HCT116 (cell line): Measurements from ENCODE around the gene NFKB2. TPM values are rescaled to one million over a fixed set of nuclear protein-coding genes. Genes with fewer than 3 reads are reported as not detected.

Source experiments
- ATAC-seq: fragments of 200-7000 bp; cut with Tn5 transposase; 2 replicates; pipeline ENCODE4 v1.9.1; 2020; ENCODE audit warnings: mild to moderate bottlenecking, moderate library complexity
- BruUV-seq: library from RNA; stranded (reverse); fragments of 400-500 nt; replicated peaks from 2 replicates; lab custom pipeline; 2021; lab: Mats Ljungman, UMichigan
- CTCF ChIA-PET: fragments of 300-600 bp; sonication (Branson Sonifier 250); formaldehyde crosslinking; loops from one replicate; lab custom pipeline; 2021; ENCODE audit warnings: antibody characterized with exemption; lab: Charles Lee
- POLR2A ChIA-PET: fragments of 300-600, 350-600 bp; sonication (Branson Sonifier 250); formaldehyde crosslinking; loops from one replicate; lab custom pipeline; 2021; ENCODE audit warnings: antibody characterized with exemption; lab: Charles Lee
- RAD21 ChIA-PET, 2 experiments: fragments of 300-600 bp; sonication (Branson Sonifier 250); formaldehyde crosslinking; loops; one replicate each; lab custom pipeline; 2023; ENCODE audit warnings: low total read pairs in 2 of 2; ENCODE audit not compliant: uncharacterized antibody in 2 of 2, unreplicated experiment in 2 of 2, low non-redundant PET in 1 of 2; lab: Charles Lee
- DNase-seq: peaks from one replicate; pipeline ENCODE4 v3.0.0-alpha.2; 2010; ENCODE audit warnings: low read depth, low spot score
- H2AFZ ChIP-seq: fragments of 200-600 bp; shearing (Covaris generic), sonication (generic); 2 replicates; pipeline ENCODE4 v1.6.1; 2017; ENCODE audit warnings: low read depth, mixed run types, mixed read lengths, antibody characterized with exemption, low read length; ENCODE audit not compliant: poor library complexity, severe bottlenecking
- H3K27ac ChIP-seq: 2 replicates; pipeline ENCODE4 v1.5.1; 2012; ENCODE audit warnings: low read depth, low read length
- H3K27me3 ChIP-seq: fragments of 200-600 bp; sonication (generic); 2 replicates; pipeline ENCODE4 v1.6.1; 2016; ENCODE audit warnings: mixed run types, low read length, mixed read lengths; ENCODE audit not compliant: insufficient read depth
- H3K36me3 ChIP-seq, 2 experiments: fragments of 200-500 bp in 1 of 2; fragments of 200-600 bp in 1 of 2; sonication (Bioruptor generic) in 1 of 2; sonication (generic) in 1 of 2; 2 replicates each; pipeline versions ENCODE4 v1.5.1 to v1.6.1; 2014 to 2016; ENCODE audit warnings: low read length in 2 of 2, inconsistent platforms in 1 of 2, mixed read lengths in 1 of 2, mixed run types in 1 of 2; ENCODE audit not compliant: insufficient read depth in 2 of 2, control insufficient read depth in 1 of 2
- H3K4me1 ChIP-seq, 2 experiments: fragments of 200-600 bp in 1 of 2; sonication (generic) in 1 of 2; 2 replicates each; pipeline versions ENCODE4 v1.5.1 to v1.6.1; 2012 to 2017; ENCODE audit warnings: low read length in 2 of 2, inconsistent platforms in 1 of 2, mild to moderate bottlenecking in 1 of 2, mixed read lengths in 1 of 2, mixed run types in 1 of 2, moderate library complexity in 1 of 2; ENCODE audit not compliant: insufficient read depth in 2 of 2, control insufficient read depth in 1 of 2
- H3K4me2 ChIP-seq: fragments of 200-600 bp; sonication (generic); 2 replicates; pipeline ENCODE4 v1.6.1; 2017; ENCODE audit warnings: mixed run types, low read length, mixed read lengths
- H3K4me3 ChIP-seq, 2 experiments: fragments of 200-600 bp in 1 of 2; sonication (generic) in 1 of 2; replicated peaks in 1 of 2; 2 replicates each; pipeline ENCODE4 v1.5.1; 2011 to 2016; ENCODE audit warnings: low read length in 2 of 2, control low read depth in 1 of 2, low read depth in 1 of 2, mild to moderate bottlenecking in 1 of 2, mixed read lengths in 1 of 2, mixed run types in 1 of 2
- H3K79me2 ChIP-seq: fragments of 200-600 bp; sonication (generic); 2 replicates; pipeline ENCODE4 v1.6.1; 2017; ENCODE audit warnings: mild to moderate bottlenecking, mixed run types, low read length, moderate library complexity, mixed read lengths; ENCODE audit not compliant: insufficient read depth
- H3K9ac ChIP-seq: fragments of 200-600 bp; sonication (generic); 2 replicates; pipeline ENCODE4 v1.6.1; 2016; ENCODE audit warnings: low read length, mixed read lengths
- H3K9me2 ChIP-seq: fragments of 200-600 bp; sonication (generic), shearing (Covaris generic); 2 replicates; pipeline ENCODE4 v1.6.1; 2017; ENCODE audit warnings: mixed run types, mild to moderate bottlenecking, moderate library complexity; ENCODE audit not compliant: insufficient read depth
- H3K9me3 ChIP-seq, 2 experiments: fragments of 200-500 bp in 1 of 2; fragments of 200-600 bp in 1 of 2; sonication (Bioruptor generic) in 1 of 2; sonication (generic) in 1 of 2; 2 replicates each; pipeline ENCODE4 v1.6.1; 2014 to 2017; ENCODE audit warnings: low read length in 2 of 2, mixed read lengths in 2 of 2, inconsistent platforms in 1 of 2, low read depth in 1 of 2, mild to moderate bottlenecking in 1 of 2, mixed run types in 1 of 2, moderate library complexity in 1 of 2; ENCODE audit not compliant: control insufficient read depth in 1 of 2, insufficient read depth in 1 of 2
- H4K20me1 ChIP-seq: fragments of 200-600 bp; sonication (generic), shearing (Covaris generic); 2 replicates; pipeline ENCODE4 v1.6.1; 2017; ENCODE audit warnings: mixed run types, mild to moderate bottlenecking, moderate library complexity; ENCODE audit not compliant: insufficient read depth
- CBX3 ChIP-seq: IDR thresholded peaks from 2 replicates; pipeline ENCODE4 v1.6.1; 2012; ENCODE audit warnings: low read depth
- CEBPB ChIP-seq: IDR thresholded peaks from 2 replicates; pipeline ENCODE4 v1.6.1; 2012; ENCODE audit warnings: low read depth
- ELF1 ChIP-seq: IDR thresholded peaks from 2 replicates; pipeline ENCODE4 v1.6.1; 2012; ENCODE audit warnings: low read depth, borderline replicate concordance
- EZH2 ChIP-seq: fragments of 200-600 bp; sonication (generic); IDR thresholded peaks from 2 replicates; pipeline ENCODE4 v1.6.1; 2017; ENCODE audit warnings: antibody characterized with exemption, mixed run types
- EZH2phosphoT487 ChIP-seq: fragments of 200-600 bp; IDR thresholded peaks from 2 replicates; pipeline ENCODE4 v1.6.1; 2018; ENCODE audit warnings: antibody characterized with exemption, borderline replicate concordance
- FOSL1 ChIP-seq: IDR thresholded peaks from 2 replicates; pipeline ENCODE4 v1.6.1; 2012; ENCODE audit warnings: low read depth
- JUND ChIP-seq: IDR thresholded peaks from 2 replicates; pipeline ENCODE4 v1.6.1; 2012
- POLR2A ChIP-seq: IDR thresholded peaks from 2 replicates; pipeline ENCODE4 v1.7.0; 2011; ENCODE audit warnings: borderline replicate concordance; ENCODE audit not compliant: insufficient read depth, insufficient read length; ENCODE audit errors: extremely low read depth
- POLR2AphosphoS5 ChIP-seq: IDR thresholded peaks from 2 replicates; pipeline ENCODE4 v1.6.1; 2011; ENCODE audit warnings: mild to moderate bottlenecking, low read depth, low read length, moderate library complexity
- RAD21 ChIP-seq: IDR thresholded peaks from 2 replicates; pipeline ENCODE4 v1.6.1; 2012; ENCODE audit warnings: low read depth, mild to moderate bottlenecking
- SIN3A ChIP-seq: IDR thresholded peaks from 2 replicates; pipeline ENCODE4 v1.6.1; 2012; ENCODE audit warnings: low read depth
- SRF ChIP-seq: IDR thresholded peaks from 2 replicates; pipeline ENCODE4 v1.6.1; 2012; ENCODE audit warnings: low read depth
- TCF7L2 ChIP-seq: IDR thresholded peaks from 2 replicates; pipeline ENCODE4 v1.7.0; 2011; ENCODE audit warnings: borderline replicate concordance, inconsistent platforms; ENCODE audit not compliant: insufficient read depth, insufficient read length; ENCODE audit errors: extremely low read depth
- YY1 ChIP-seq: IDR thresholded peaks from 2 replicates; pipeline ENCODE4 v1.6.1; 2011; ENCODE audit warnings: low read length, low read depth, moderate library complexity, mild to moderate bottlenecking; ENCODE audit not compliant: insufficient replicate concordance; ENCODE audit errors: extremely low read depth
- ZFX ChIP-seq: fragments of 450-650 bp; IDR thresholded peaks from 2 replicates; pipeline ENCODE4 v1.6.1; 2017
- ZNF274 ChIP-seq: fragments of 200-500 bp; sonication (Bioruptor generic); IDR thresholded peaks from 2 replicates; pipeline ENCODE4 v1.6.1; 2014; ENCODE audit warnings: mild to moderate bottlenecking, low read depth, low read length, inconsistent platforms
- intact Hi-C: fragments of 100-400 bp; cut with micrococcal nuclease; formaldehyde crosslinking; loops from 2 replicates; pipeline ENCODE4 v1.10.0; 2022
- total RNA-seq: library from RNA; stranded (reverse); gene quantifications from one replicate; pipeline ENCODE4 v1.2.1, GENCODE V29; 2021; ENCODE audit not compliant: unreplicated experiment
- TF ChIP-seq, protein P1 (sequence below): IDR thresholded peaks from 2 replicates; pipeline ENCODE4 v1.6.1; 2012
- TF ChIP-seq, protein P2 (sequence below): IDR thresholded peaks from 2 replicates; pipeline ENCODE4 v1.6.1; 2012; ENCODE audit warnings: low read depth
- TF ChIP-seq, protein P3 (sequence below), 3 experiments: fragments of 200-600 bp in 1 of 3; sonication (generic) in 1 of 3; IDR thresholded peaks in 2 of 3; conservative IDR thresholded peaks in 1 of 3; 2 replicates each; pipeline ENCODE4 v1.5.1; 2012 to 2017; ENCODE audit warnings: low read depth in 2 of 3, low read length in 2 of 3, antibody characterized with exemption in 1 of 3, borderline replicate concordance in 1 of 3, control low read depth in 1 of 3, mild to moderate bottlenecking in 1 of 3, mixed read lengths in 1 of 3, mixed run types in 1 of 3, moderate library complexity in 1 of 3; ENCODE audit not compliant: insufficient read depth in 1 of 3
- TF ChIP-seq, protein P4 (sequence below): IDR thresholded peaks from 2 replicates; pipeline ENCODE4 v1.6.1; 2012

Gene NFKB2
- total RNA-seq, 1 experiment from 2014 or later: 115 TPM

DNA sequence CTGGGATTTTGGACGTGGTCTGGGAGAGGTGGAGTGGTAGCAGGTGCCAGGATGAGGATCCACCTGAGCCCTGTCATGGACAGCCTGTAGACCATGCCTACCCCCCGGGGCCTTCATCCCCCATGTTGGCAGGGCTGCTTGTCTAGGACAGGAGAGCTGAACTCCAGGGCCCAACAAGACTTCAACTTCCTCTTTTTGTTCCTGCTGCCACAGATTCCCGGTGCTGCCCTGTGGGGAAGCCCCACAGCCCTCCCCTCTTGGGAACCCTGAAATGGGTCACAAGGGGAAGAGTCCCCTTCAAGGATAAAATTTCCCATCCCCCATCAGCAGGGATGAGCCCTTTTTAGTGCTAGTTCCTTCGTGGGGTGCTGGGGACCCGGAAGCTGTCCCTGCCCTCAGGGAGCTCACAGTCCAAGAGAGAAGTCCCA, 38.1 kb downstream of the NFKB2 start:
- no peaks in the 10 kb centered on the region for H4K20me1 ChIP-seq
- H3K79me2 ChIP-seq: peaks cover 19% of the 10 kb centered on the region
- H3K9ac ChIP-seq: no peak overlapping the region
- peaks cover 7% of the 10 kb centered on the region; the same call in 1 of the 2 replicates for H3K27me3 ChIP-seq
- TF ChIP-seq SRF (no peak), CBX3 (no peak), RAD21 (no peak), CEBPB (no peak), EZH2 (no peak), YY1 (no peak), SIN3A (no peak), ZFX (no peak), TCF7L2 (no peak), FOSL1 (no peak), POLR2A (no peak), EZH2phosphoT487 (no peak), JUND (no peak), ZNF274 (no peak), POLR2AphosphoS5 (no peak), ELF1 (no peak)
- TF ChIP-seq, protein P1, sequence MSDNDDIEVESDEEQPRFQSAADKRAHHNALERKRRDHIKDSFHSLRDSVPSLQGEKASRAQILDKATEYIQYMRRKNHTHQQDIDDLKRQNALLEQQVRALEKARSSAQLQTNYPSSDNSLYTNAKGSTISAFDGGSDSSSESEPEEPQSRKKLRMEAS: no peak
- TF ChIP-seq, protein P2, sequence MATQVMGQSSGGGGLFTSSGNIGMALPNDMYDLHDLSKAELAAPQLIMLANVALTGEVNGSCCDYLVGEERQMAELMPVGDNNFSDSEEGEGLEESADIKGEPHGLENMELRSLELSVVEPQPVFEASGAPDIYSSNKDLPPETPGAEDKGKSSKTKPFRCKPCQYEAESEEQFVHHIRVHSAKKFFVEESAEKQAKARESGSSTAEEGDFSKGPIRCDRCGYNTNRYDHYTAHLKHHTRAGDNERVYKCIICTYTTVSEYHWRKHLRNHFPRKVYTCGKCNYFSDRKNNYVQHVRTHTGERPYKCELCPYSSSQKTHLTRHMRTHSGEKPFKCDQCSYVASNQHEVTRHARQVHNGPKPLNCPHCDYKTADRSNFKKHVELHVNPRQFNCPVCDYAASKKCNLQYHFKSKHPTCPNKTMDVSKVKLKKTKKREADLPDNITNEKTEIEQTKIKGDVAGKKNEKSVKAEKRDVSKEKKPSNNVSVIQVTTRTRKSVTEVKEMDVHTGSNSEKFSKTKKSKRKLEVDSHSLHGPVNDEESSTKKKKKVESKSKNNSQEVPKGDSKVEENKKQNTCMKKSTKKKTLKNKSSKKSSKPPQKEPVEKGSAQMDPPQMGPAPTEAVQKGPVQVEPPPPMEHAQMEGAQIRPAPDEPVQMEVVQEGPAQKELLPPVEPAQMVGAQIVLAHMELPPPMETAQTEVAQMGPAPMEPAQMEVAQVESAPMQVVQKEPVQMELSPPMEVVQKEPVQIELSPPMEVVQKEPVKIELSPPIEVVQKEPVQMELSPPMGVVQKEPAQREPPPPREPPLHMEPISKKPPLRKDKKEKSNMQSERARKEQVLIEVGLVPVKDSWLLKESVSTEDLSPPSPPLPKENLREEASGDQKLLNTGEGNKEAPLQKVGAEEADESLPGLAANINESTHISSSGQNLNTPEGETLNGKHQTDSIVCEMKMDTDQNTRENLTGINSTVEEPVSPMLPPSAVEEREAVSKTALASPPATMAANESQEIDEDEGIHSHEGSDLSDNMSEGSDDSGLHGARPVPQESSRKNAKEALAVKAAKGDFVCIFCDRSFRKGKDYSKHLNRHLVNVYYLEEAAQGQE: no peak
- TF ChIP-seq, protein P3, sequence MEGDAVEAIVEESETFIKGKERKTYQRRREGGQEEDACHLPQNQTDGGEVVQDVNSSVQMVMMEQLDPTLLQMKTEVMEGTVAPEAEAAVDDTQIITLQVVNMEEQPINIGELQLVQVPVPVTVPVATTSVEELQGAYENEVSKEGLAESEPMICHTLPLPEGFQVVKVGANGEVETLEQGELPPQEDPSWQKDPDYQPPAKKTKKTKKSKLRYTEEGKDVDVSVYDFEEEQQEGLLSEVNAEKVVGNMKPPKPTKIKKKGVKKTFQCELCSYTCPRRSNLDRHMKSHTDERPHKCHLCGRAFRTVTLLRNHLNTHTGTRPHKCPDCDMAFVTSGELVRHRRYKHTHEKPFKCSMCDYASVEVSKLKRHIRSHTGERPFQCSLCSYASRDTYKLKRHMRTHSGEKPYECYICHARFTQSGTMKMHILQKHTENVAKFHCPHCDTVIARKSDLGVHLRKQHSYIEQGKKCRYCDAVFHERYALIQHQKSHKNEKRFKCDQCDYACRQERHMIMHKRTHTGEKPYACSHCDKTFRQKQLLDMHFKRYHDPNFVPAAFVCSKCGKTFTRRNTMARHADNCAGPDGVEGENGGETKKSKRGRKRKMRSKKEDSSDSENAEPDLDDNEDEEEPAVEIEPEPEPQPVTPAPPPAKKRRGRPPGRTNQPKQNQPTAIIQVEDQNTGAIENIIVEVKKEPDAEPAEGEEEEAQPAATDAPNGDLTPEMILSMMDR (IDR thresholded peaks at IDR 0.05 in 2 of 3, conservative IDR thresholded peaks at IDR 0.05 in 1 of 3; ENCODE audit: borderline replicate concordance in 1 of 3, insufficient read depth in 1 of 3, low read depth in 2 of 3, low read length in 2 of 3): no peak
- TF ChIP-seq, protein P4, sequence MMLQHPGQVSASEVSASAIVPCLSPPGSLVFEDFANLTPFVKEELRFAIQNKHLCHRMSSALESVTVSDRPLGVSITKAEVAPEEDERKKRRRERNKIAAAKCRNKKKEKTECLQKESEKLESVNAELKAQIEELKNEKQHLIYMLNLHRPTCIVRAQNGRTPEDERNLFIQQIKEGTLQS: no peak
- TF ChIP-seq, all 23 proteins: peak for 0
- peaks cover 0 to 26% of the 10 kb centered on the region in 2 experiments; a peak in 2 of 4 replicates for H3K4me1 ChIP-seq
- CTCF ChIA-PET: interaction anchor here (1.9 to 4.6 kb wide), 2 partner anchors 12 to 202 kb away, joined by 7 to 41 read pairs; partner anchors contain the start of gene FBXL15
- H3K36me3 ChIP-seq: no peaks in the 10 kb centered on the region; a peak in 1 of 4 replicates
- ATAC-seq: no peak
- no peaks in the 10 kb centered on the region for H3K9me3 ChIP-seq
- no peak overlapping the region for H3K4me3 ChIP-seq
- H3K27ac ChIP-seq: no peak overlapping the region
- RAD21 ChIA-PET: interaction anchor here in 1 of 2 experiments (1.1 kb wide), 1 partner anchor 203 kb away, joined by 3 read pairs; no protein-coding TSS in a partner anchor
- no peak overlapping the region for H2AFZ ChIP-seq
- POLR2A ChIA-PET: interaction anchor here (6.6 kb wide), 1 partner anchor 17 kb away, joined by 36 read pairs; the partner anchor contains the start of gene C10orf95
- H3K4me2 ChIP-seq: peak overlapping the region; percentile 94; the same call in 1 of the 2 replicates
- DNase-seq: no peak
- intact Hi-C loops: no loop called here
- BruUV-seq: no TSS peak
- H3K9me2 ChIP-seq: no peaks in the 10 kb centered on the region
